ENCODE data around the gene CCDC196.

The CCDC196 gene

GRCh38 chr14:66485910-66486421 is at the start of gene CCDC196:
Gene CCDC196, plus strand, starts transcription at chr14:66486371. Its CDS starts 132 bp downstream, at chr14:66486503.
- DNase-seq, result no peak

GRCh38 chr14:66440801-66441200 is 45.4 kb upstream of the CCDC196 start:
- DNase-seq, result no peak

GRCh38 chr14:66442953-66443571 is 43.1 kb upstream of the CCDC196 start:
- no peak for DNase-seq

- no peak for DNase-seq
Observed at GRCh38 chr14:66443785-66444184, 42.4 kb upstream of the CCDC196 start.

GRCh38 chr14:66444271-66444927 is 41.8 kb upstream of the CCDC196 start:
- DNase-seq, result no peak

GRCh38 chr14:66445936-66446335 is 40.2 kb upstream of the CCDC196 start:
- DNase-seq, result no peak

- DNase-seq, result no peak
Observed at GRCh38 chr14:66453469-66453868, 32.7 kb upstream of the CCDC196 start.

GRCh38 chr14:66459603-66460002 is 26.6 kb upstream of the CCDC196 start:
- no peak for DNase-seq

- no peak for DNase-seq
Observed at GRCh38 chr14:66464261-66464660, 21.9 kb upstream of the CCDC196 start.

- DNase-seq, result no peak
Observed at GRCh38 chr14:66468778-66469367, 17.3 kb upstream of the CCDC196 start.

GRCh38 chr14:66471584-66471983 is 14.6 kb upstream of the CCDC196 start:
- DNase-seq, result no peak

GRCh38 chr14:66472251-66472650 is 13.9 kb upstream of the CCDC196 start:
- DNase-seq, result no peak

- no peak for DNase-seq
Observed at GRCh38 chr14:66473223-66473622, 12.9 kb upstream of the CCDC196 start.

- DNase-seq, result no peak
Observed at GRCh38 chr14:66476964-66477363, 9.2 kb upstream of the CCDC196 start.

- DNase-seq, result no peak
Observed at GRCh38 chr14:66477567-66477966, 8.6 kb upstream of the CCDC196 start.

- no peak for DNase-seq
Observed at GRCh38 chr14:66482873-66483272, 3.3 kb upstream of the CCDC196 start.

- DNase-seq, result no peak
Observed at GRCh38 chr14:66483322-66483721, 2.8 kb upstream of the CCDC196 start.

- no peak for DNase-seq
Observed at GRCh38 chr14:66485029-66485428, 1.1 kb upstream of the CCDC196 start.

GRCh38 chr14:66487164-66487563 is 993 bp downstream of the CCDC196 start:
- DNase-seq, result no peak

GRCh38 chr14:66490143-66491111 is 4.3 kb downstream of the CCDC196 start:
- no peak for DNase-seq

- no peak for DNase-seq
Observed at GRCh38 chr14:66493750-66494149, 7.6 kb downstream of the CCDC196 start.

GRCh38 chr14:66495218-66496098 is 9.3 kb downstream of the CCDC196 start:
- no peak for DNase-seq
